ENCODE data around the gene ZNF569.
A peak's percentile ranks its signal among the peaks of the same experiment; 100 is the strongest.
"Not testable (repeated sequence)": the region's sequence is repeated elsewhere in the genome, so short reads cannot be mapped to it uniquely, and the experiment has no call there.

ZNF569 gene

DNA sequence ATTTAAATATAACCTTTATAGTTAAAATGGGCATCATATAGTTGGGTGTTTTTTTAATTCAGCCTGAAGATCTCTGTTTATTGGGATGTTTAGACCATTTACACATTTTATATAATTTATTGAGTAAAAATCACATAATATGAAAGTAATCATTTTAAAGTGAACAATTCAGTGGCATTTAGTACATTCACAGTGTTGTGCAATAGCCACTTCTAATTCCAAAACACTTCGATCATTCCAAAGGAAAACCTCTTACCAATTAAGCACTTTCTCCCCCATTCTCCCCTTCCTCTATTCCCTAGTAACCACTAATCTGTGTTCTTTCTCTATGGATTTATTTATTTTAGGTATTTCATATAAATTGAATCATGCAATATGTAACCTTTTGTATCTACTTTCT, 66.2 kb downstream of the ZNF569 start:
- no peak for DNase-seq (ENCODE audit: low read depth in 2 of 2)

DNA sequence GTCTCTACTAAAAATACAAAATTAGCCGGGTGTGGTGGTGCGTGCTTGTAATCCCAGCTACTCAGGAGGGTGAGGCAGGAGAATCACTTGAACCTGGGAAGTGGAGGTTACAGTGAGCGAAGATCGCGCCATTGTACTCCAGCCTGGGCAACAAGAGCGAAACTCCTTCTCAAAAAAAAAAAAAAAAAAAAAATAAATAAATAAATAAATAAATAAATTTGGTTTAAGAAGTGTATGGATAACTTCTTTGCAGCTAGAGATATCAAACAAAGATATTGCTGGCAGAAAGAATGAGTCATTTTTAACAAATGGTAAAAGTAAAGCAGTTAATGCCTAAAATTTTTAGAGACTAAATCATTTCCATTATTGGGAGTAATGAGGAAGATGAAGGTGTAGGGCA, 75.8 kb downstream of the ZNF569 start:
- not testable (repeated sequence) for DNase-seq (ENCODE audit: low read depth in 2 of 2)

DNA sequence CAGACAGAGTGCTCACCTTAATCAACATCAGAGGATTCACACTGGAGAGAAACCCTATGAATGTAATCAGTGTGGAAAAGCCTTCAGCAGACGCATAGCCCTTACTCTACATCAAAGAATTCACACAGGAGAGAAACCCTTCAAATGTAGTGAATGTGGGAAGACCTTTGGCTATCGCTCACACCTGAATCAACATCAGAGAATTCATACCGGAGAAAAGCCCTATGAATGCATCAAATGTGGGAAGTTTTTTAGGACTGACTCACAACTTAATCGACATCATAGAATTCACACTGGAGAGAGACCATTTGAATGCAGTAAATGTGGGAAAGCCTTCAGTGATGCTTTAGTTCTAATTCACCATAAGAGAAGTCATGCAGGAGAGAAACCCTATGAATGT, 78.0 kb downstream of the ZNF569 start:
- no peak for DNase-seq (ENCODE audit: low read depth in 2 of 2)

GRCh38 chr19:37370880-37371661, 96.2 kb downstream of the ZNF569 start, which contains the start of gene ZNF527:
TSS of gene ZNF527 (plus strand) at chr19:37371099. CDS start at chr19:37374199, 3,100 bp downstream.
- DNase-seq (ENCODE audit: low read depth in 2 of 2) = peak; percentile 91 to 95

DNA sequence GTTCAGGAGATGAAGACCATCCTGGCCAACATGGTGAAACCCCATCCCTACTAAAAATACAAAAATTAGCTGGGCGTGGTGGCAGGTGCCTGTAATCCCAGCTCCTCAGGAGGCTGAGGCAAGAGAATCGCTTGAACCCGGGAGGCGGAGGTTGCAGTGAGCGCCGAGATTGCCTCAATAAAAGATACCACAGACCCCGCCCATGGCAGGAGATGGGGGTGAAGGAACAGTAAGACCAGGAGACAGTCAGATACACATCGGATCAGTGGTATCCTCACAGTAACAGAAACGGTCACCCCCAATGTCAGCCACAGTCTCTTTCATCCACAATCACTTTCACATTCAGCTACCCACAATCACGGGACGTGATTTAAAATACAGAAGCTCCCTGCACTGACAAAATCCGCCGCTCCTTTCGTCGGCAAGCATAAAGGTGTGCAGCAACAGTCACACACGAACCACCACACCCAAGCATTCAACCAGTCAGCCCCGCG, 96.8 kb downstream of the ZNF569 start:
- DNase-seq (ENCODE audit: low read depth in 2 of 2) = not testable (repeated sequence)

DNA sequence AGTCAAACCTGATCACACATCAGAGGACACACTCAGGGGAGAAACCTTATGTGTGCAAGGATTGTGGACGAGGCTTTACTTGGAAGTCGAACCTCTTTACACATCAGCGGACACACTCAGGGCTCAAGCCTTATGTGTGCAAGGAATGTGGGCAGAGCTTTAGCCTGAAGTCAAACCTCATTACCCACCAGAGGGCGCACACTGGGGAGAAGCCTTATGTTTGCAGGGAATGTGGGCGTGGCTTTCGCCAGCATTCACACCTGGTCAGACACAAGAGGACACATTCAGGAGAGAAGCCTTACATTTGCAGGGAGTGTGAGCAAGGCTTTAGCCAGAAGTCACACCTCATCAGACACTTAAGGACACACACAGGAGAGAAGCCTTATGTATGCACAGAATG, 104.5 kb downstream of the ZNF569 start:
- DNase-seq (ENCODE audit: low read depth in 2 of 2) = no peak

DNA sequence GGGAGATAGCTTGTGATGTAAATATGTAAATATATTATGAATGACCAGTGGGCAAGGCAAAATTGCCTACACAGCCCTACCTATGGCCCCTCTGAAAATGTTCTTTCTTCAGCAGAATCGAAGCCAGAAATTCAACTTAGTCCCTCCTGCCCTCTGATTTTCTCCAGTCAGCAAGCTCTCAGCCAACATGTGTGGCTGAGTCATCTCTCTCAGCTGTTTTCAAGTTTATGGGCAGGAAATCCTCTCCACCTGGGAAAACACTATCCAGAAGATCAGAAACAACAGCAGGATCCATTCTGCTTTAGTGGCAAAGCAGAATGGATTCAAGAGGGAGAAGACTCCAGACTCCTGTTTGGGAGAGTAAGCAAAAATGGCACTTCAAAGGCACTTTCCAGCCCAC, 105.2 kb downstream of the ZNF569 start:
- DNase-seq (ENCODE audit: low read depth in 2 of 2) = no peak

Measured in stimulated activated CD8-positive, alpha-beta memory T cell treated with anti-CD3 and anti-CD28 coated beads, Interleukin-2, amount 100 ng/mL, for 1 hour (primary cell).